GM19455 (cell line): Measurements from ENCODE around the gene G2E3.
A peak's percentile ranks its signal among the peaks of the same experiment; 100 is the strongest.
"Not testable (repeated sequence)": the region's sequence is repeated elsewhere in the genome, so short reads cannot be mapped to it uniquely, and the experiment has no call there.

Source experiments
- ATAC-seq: cut with Tn5 transposase; IDR thresholded peaks from one replicate; pipeline ENCODE4 v1.9.1; 2021; ENCODE audit not compliant: unreplicated experiment

Gene G2E3, protein sequence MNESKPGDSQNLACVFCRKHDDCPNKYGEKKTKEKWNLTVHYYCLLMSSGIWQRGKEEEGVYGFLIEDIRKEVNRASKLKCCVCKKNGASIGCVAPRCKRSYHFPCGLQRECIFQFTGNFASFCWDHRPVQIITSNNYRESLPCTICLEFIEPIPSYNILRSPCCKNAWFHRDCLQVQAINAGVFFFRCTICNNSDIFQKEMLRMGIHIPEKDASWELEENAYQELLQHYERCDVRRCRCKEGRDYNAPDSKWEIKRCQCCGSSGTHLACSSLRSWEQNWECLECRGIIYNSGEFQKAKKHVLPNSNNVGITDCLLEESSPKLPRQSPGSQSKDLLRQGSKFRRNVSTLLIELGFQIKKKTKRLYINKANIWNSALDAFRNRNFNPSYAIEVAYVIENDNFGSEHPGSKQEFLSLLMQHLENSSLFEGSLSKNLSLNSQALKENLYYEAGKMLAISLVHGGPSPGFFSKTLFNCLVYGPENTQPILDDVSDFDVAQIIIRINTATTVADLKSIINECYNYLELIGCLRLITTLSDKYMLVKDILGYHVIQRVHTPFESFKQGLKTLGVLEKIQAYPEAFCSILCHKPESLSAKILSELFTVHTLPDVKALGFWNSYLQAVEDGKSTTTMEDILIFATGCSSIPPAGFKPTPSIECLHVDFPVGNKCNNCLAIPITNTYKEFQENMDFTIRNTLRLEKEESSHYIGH

DNA sequence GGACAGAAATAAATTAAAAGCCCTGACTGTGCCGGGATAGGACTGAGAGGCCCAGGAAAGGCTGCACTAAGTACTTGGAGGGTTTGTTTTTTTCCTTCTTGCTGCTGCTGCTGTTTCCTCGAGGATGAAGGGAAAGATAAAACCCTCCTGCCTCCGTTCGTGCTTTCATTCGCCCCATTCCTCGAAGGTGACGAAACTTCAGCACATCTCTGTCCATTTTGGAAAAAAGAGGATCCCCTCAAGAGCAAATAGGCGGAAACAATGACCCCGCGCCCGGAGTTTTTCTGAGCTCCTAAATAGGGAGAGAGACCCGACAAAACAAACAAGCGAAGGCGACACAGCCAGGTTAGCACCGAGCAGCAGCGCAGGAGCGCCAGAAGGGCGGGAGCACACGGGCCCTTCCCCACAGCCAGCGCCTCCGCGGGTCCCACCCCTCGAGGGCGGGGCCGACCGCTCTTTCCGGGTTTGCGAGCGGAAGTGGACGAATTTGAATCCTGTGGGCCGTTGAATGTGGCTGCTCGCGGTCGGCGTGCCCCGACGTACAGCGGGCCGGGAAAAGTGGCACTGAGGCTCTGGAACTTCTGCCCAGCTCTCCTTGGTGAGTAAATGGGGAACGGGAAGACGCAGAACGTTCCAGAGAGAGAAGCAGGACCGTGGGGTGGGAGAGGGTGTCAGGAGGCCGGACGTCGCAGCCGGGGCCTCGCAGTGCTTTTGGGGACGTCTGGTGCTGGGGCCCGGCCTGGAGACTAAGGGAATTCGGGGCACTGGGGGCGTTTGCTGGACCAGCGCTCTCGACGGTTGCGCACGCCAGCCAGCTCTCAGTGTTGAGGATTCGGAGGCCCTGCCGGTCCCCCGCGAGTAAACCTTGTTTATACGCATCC lies at the start of gene G2E3:
Gene G2E3, plus strand, starts transcription at position 484 of the 881 bp plus-strand sequence. CDS start 21,922 bp downstream, outside the sequence.
- peak; percentile 99 for ATAC-seq

DNA sequence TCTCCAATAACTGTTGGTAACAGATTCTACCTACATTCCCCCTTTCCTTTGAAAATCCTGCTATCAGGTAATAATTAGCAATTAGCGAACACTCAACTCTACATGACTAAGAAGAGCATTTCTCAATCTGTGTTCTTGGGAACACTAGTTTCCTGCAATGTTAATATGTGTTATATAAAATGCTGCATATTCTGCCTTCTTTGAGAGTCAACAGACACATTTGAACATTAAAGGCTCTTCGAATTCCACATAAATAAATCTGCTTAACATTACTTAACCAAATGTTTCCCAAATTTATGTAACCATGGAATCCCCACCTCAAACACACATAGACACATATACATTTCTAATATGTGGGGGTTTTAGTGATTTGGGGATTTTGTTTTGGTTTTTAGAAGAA lies 41.2 kb upstream of the G2E3 start:
- no peak for ATAC-seq

GRCh38 chr14:30518867-30519560 lies 39.9 kb upstream of the G2E3 start:
- no peak for ATAC-seq

GRCh38 chr14:30519961-30520360 lies 39.0 kb upstream of the G2E3 start:
- ATAC-seq: no peak

GRCh38 chr14:30520536-30520935 lies 38.4 kb upstream of the G2E3 start:
- ATAC-seq: no peak

DNA sequence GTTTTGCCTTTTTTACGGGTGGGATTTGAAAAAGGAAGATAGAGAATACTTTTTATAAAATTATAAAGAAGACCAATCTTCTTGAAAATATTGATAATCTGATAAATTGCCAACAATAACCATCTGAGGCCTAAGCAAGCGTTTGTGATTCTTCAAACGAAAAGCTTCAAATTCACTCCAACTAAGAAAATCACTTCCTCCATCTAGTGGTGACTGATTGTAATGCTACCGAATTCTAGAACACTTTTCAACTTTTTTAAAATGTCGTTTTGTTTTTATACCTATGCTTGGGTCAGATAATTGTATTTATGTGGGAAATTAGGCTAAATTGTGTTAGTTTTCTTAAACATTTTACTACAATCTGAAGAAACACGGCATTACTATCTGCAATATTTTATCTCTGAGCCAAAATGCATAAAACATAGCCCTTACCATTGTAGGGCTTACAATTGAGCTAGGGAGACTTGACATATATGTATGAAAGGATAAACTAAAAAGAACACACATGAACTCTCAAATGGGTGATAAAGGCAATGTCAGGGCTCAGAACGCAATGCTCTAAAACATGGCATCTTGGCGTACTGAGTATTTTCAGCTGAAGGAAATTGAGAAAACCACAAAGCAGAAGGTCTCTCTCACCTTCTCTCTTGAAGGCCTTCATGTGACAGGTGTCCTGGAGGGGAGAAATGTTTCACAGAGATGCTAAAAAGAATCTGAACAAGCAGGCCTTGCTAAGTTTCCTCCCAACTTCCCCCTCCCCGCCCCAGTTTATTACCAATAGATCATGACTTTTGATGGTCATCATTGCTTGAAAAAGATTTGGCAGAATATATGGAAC lies 36.8 kb upstream of the G2E3 start:
- peak; percentile 75 for ATAC-seq

GRCh38 chr14:30525833-30526232 lies 33.1 kb upstream of the G2E3 start:
- no peak for ATAC-seq

- no peak for ATAC-seq
Observed at GRCh38 chr14:30527196-30527595, 31.8 kb upstream of the G2E3 start.

DNA sequence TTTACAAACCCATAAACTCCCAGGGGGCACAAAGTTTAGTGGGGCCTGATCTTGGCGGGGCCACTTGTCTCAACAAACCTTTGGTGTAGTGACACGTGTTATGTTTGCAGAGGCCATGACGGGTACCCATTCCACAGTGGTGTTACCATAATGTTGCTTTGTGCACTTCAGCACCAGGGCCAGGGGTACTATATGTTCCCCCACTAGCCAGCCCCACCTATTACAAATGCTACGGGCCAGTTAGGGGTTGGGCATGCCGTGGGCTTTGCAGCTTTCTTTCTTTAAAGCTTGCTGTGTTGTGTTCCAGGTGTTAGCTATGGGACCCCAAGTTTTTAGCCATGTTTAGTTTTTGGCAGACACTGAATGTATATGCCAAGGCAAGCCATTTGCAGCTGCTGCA lies 30.8 kb upstream of the G2E3 start:
- ATAC-seq: no peak

- no peak for ATAC-seq
Observed at GRCh38 chr14:30528778-30529642, 29.9 kb upstream of the G2E3 start.

- no peak for ATAC-seq
Observed at GRCh38 chr14:30532264-30532663, 26.7 kb upstream of the G2E3 start.

GRCh38 chr14:30533126-30533525 lies 25.8 kb upstream of the G2E3 start:
- no peak for ATAC-seq

GRCh38 chr14:30541318-30541717 lies 17.6 kb upstream of the G2E3 start:
- no peak for ATAC-seq

DNA sequence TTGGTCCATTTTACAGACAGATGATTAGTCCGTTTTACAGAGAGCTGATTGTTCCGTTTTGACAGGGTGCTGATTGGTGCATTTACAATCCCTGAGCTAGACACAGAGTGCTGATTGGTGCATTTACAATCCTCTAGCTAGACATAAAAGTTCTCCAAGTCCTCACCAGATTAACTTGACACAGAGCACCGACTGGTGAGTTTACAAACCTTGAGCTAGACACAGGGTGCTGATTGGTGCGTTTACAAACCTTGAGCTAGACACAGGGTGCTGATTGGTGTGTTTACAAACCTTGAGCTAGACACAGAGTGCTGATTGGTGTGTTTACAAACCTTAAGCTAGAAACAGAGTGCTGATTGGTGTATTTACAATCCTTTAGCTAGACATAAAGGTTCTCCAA lies 12.2 kb upstream of the G2E3 start:
- ATAC-seq: not testable (repeated sequence)

- no peak for ATAC-seq
Observed at GRCh38 chr14:30547388-30548048, 11.4 kb upstream of the G2E3 start.

DNA sequence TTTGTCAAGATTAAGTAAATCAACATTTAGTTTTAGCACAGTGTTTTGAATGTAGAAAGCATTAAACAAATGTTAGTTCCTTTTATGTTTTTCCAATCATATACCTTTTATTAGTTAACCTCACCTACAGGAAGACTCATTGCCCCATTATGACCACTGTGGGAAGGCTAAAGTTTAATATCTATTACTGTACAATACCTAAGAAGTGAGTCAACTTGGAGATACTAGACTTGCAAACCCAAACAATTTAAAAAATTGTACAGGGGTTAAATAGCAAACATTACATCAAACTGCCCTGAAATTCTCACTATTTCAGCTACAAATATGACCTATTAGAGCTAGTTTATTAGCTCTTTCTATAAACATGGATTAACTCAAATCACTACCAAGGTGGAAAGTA lies 8.6 kb upstream of the G2E3 start:
- ATAC-seq: no peak

- ATAC-seq: no peak
Observed at GRCh38 chr14:30551460-30551859, 7.5 kb upstream of the G2E3 start.

GRCh38 chr14:30553311-30553989 lies 5.5 kb upstream of the G2E3 start:
- no peak for ATAC-seq
